WTC11 (cell line): ENCODE data around the gene IL17F. TPM values are rescaled to one million over a fixed set of nuclear protein-coding genes. Genes with fewer than 3 reads are reported as not detected.

Experiments
- ELF4 ChIP-seq: sonication (generic); formaldehyde crosslinking; IDR thresholded peaks from 2 replicates; pipeline ENCODE4 v1.8.1; 2022; ENCODE audit warnings: low read depth, mild to moderate bottlenecking, moderate library complexity, missing genetic modification reagents
- KAT7 ChIP-seq: sonication (generic); formaldehyde crosslinking; IDR thresholded peaks from 2 replicates; pipeline ENCODE4 v1.8.1; 2023; ENCODE audit warnings: missing genetic modification reagents, mild to moderate bottlenecking, borderline replicate concordance
- MYBL2 ChIP-seq: sonication (generic); formaldehyde crosslinking; IDR thresholded peaks from 2 replicates; pipeline ENCODE4 v1.8.1; 2023; ENCODE audit warnings: mild to moderate bottlenecking, moderate library complexity, missing genetic modification reagents
- NR2C2 ChIP-seq: sonication (generic); formaldehyde crosslinking; IDR thresholded peaks from 2 replicates; pipeline ENCODE4 v1.8.0; 2022; ENCODE audit warnings: mild to moderate bottlenecking, missing genetic modification reagents
- RORB ChIP-seq: fragments of 250-450 bp; sonication (Bioruptor Pico); IDR thresholded peaks from 2 replicates; pipeline ENCODE4 v1.9.0; 2021; ENCODE audit warnings: mild to moderate bottlenecking
- SMAD3 ChIP-seq: sonication (generic); formaldehyde crosslinking; IDR thresholded peaks from 2 replicates; pipeline ENCODE4 v1.8.0; 2022; ENCODE audit warnings: missing genetic modification reagents, mild to moderate bottlenecking, borderline replicate concordance
- SOX15 ChIP-seq: fragments of 250-450 bp; sonication (Bioruptor Pico); IDR thresholded peaks from 2 replicates; pipeline ENCODE4 v1.9.0; 2021; ENCODE audit warnings: mild to moderate bottlenecking
- TEAD1 ChIP-seq: sonication (generic); formaldehyde crosslinking; IDR thresholded peaks from 2 replicates; pipeline ENCODE4 v1.8.0; 2022; ENCODE audit warnings: mild to moderate bottlenecking, missing genetic modification reagents
- TEAD4 ChIP-seq: sonication (generic); formaldehyde crosslinking; IDR thresholded peaks from 2 replicates; pipeline ENCODE4 v1.8.0; 2022; ENCODE audit warnings: mild to moderate bottlenecking, missing genetic modification reagents
- ZNF423 ChIP-seq: fragments of 250-450 bp; sonication (Bioruptor Pico); IDR thresholded peaks from 2 replicates; pipeline ENCODE4 v2.1.2; 2022; ENCODE audit warnings: mild to moderate bottlenecking, moderate library complexity
- total RNA-seq: library from RNA; stranded (reverse); gene quantifications from 3 replicates; pipeline ENCODE4 v1.2.3, GENCODE V29; 2021
- TF ChIP-seq, protein P1 (sequence below): fragments of 200-600 bp; IDR thresholded peaks from 2 replicates; pipeline ENCODE4 v1.8.0; 2022; ENCODE audit warnings: antibody characterized with exemption
- TF ChIP-seq, protein P2 (sequence below): sonication (generic); formaldehyde crosslinking; conservative IDR thresholded peaks from 2 replicates; pipeline ENCODE4 v1.8.1; 2023; ENCODE audit warnings: mild to moderate bottlenecking, low read depth, missing genetic modification reagents, moderate library complexity
- TF ChIP-seq, protein P3 (sequence below): fragments of 250-450 bp; sonication (Bioruptor Pico); IDR thresholded peaks from 2 replicates; pipeline ENCODE4 v1.9.0; 2021; ENCODE audit warnings: mild to moderate bottlenecking
- TF ChIP-seq, protein P4 (sequence below): sonication (generic); formaldehyde crosslinking; IDR thresholded peaks from 2 replicates; pipeline ENCODE4 v1.8.1; 2023; ENCODE audit warnings: mild to moderate bottlenecking, missing genetic modification reagents, moderate library complexity
- TF ChIP-seq, protein P5 (sequence below): sonication (generic); formaldehyde crosslinking; IDR thresholded peaks from 2 replicates; pipeline ENCODE4 v1.8.0; 2022; ENCODE audit warnings: mild to moderate bottlenecking, missing genetic modification reagents
- TF ChIP-seq, protein P6 (sequence below): sonication (generic); formaldehyde crosslinking; IDR thresholded peaks from 2 replicates; pipeline ENCODE4 v1.8.1; 2023; ENCODE audit warnings: mild to moderate bottlenecking, missing genetic modification reagents
- TF ChIP-seq, protein P7 (sequence below): sonication (generic); formaldehyde crosslinking; IDR thresholded peaks from 2 replicates; pipeline ENCODE4 v1.8.0; 2023; ENCODE audit warnings: missing genetic modification reagents, mild to moderate bottlenecking, borderline replicate concordance
- TF ChIP-seq, protein P8 (sequence below): sonication (generic); formaldehyde crosslinking; IDR thresholded peaks from 2 replicates; pipeline ENCODE4 v1.8.1; 2022; ENCODE audit warnings: low read depth, missing genetic modification reagents, borderline replicate concordance
- TF ChIP-seq, protein P9 (sequence below): fragments of 250-450 bp; sonication (Bioruptor Pico); IDR thresholded peaks from 2 replicates; pipeline ENCODE4 v1.8.0; 2021; ENCODE audit warnings: mild to moderate bottlenecking

IL17F gene
- total RNA-seq, 1 experiment from 2014 or later, result not detected

DNA sequence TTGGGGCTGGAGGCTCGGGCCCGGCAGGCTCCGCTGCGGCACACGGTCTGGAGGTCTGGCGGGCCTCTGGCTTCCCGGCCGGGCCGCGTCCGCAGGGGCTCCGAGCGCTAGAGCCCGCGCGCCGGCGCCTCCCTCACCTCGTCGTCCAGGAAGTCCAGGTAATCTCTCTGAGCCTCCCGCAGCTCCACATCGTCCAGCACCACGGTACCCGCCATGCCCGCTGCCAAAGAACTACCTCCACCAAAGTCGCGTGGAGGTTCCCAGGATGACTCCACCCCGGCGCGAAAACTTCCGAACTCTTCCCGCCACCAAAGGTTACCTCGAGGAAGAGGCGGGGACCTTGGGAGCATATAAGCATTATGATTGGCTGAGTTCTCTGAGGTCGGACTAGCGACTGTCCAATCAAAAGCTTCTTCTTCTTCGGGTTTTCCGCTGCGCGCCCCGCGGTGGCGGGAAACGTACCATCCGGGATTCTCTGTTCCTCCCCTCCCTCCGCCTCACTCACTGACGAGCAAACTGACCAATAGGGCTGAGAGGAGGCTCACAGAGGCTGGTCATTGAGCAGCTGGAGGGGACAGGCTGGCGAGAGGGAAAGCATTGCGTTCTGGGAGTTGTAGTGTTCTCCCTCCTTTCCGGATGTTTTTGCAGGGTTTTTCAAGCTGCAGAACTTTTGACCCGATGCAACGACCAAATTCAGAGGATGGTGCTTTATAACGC, 40.3 kb upstream of the IL17F start, which contains the start of gene MCM3 (continued):
- no peak for TF ChIP-seq SOX15 (CRISPR knock-in tag)
- TF ChIP-seq NR2C2 (CRISPR knock-in tag), result peak; percentile 11; the same call in 1 of the 2 replicates
- TF ChIP-seq, protein P1, sequence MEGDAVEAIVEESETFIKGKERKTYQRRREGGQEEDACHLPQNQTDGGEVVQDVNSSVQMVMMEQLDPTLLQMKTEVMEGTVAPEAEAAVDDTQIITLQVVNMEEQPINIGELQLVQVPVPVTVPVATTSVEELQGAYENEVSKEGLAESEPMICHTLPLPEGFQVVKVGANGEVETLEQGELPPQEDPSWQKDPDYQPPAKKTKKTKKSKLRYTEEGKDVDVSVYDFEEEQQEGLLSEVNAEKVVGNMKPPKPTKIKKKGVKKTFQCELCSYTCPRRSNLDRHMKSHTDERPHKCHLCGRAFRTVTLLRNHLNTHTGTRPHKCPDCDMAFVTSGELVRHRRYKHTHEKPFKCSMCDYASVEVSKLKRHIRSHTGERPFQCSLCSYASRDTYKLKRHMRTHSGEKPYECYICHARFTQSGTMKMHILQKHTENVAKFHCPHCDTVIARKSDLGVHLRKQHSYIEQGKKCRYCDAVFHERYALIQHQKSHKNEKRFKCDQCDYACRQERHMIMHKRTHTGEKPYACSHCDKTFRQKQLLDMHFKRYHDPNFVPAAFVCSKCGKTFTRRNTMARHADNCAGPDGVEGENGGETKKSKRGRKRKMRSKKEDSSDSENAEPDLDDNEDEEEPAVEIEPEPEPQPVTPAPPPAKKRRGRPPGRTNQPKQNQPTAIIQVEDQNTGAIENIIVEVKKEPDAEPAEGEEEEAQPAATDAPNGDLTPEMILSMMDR, result no peak
- no peak for TF ChIP-seq RORB (CRISPR knock-in tag)
- peak; percentile 65 for TF ChIP-seq TEAD1 (CRISPR knock-in tag)
- TF ChIP-seq, protein P2, sequence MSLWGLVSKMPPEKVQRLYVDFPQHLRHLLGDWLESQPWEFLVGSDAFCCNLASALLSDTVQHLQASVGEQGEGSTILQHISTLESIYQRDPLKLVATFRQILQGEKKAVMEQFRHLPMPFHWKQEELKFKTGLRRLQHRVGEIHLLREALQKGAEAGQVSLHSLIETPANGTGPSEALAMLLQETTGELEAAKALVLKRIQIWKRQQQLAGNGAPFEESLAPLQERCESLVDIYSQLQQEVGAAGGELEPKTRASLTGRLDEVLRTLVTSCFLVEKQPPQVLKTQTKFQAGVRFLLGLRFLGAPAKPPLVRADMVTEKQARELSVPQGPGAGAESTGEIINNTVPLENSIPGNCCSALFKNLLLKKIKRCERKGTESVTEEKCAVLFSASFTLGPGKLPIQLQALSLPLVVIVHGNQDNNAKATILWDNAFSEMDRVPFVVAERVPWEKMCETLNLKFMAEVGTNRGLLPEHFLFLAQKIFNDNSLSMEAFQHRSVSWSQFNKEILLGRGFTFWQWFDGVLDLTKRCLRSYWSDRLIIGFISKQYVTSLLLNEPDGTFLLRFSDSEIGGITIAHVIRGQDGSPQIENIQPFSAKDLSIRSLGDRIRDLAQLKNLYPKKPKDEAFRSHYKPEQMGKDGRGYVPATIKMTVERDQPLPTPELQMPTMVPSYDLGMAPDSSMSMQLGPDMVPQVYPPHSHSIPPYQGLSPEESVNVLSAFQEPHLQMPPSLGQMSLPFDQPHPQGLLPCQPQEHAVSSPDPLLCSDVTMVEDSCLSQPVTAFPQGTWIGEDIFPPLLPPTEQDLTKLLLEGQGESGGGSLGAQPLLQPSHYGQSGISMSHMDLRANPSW (CRISPR knock-in tag), result no peak
- no peak for TF ChIP-seq ZNF423 (CRISPR knock-in tag)
- TF ChIP-seq, protein P3, sequence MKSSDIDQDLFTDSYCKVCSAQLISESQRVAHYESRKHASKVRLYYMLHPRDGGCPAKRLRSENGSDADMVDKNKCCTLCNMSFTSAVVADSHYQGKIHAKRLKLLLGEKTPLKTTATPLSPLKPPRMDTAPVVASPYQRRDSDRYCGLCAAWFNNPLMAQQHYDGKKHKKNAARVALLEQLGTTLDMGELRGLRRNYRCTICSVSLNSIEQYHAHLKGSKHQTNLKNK (CRISPR knock-in tag), result no peak
- TF ChIP-seq TEAD4 (CRISPR knock-in tag), result no peak
- TF ChIP-seq, protein P4, sequence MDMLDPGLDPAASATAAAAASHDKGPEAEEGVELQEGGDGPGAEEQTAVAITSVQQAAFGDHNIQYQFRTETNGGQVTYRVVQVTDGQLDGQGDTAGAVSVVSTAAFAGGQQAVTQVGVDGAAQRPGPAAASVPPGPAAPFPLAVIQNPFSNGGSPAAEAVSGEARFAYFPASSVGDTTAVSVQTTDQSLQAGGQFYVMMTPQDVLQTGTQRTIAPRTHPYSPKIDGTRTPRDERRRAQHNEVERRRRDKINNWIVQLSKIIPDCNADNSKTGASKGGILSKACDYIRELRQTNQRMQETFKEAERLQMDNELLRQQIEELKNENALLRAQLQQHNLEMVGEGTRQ, result no peak
- TF ChIP-seq, protein P5, sequence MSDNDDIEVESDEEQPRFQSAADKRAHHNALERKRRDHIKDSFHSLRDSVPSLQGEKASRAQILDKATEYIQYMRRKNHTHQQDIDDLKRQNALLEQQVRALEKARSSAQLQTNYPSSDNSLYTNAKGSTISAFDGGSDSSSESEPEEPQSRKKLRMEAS, result peak; percentile 69; the same call in 1 of the 2 replicates
- TF ChIP-seq, protein P6, sequence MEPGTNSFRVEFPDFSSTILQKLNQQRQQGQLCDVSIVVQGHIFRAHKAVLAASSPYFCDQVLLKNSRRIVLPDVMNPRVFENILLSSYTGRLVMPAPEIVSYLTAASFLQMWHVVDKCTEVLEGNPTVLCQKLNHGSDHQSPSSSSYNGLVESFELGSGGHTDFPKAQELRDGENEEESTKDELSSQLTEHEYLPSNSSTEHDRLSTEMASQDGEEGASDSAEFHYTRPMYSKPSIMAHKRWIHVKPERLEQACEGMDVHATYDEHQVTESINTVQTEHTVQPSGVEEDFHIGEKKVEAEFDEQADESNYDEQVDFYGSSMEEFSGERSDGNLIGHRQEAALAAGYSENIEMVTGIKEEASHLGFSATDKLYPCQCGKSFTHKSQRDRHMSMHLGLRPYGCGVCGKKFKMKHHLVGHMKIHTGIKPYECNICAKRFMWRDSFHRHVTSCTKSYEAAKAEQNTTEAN (CRISPR knock-in tag), result peak; percentile 86
- TF ChIP-seq ELF4 (CRISPR knock-in tag), result 0 out of 2 replicates have a peak, but pooled peaks have one; percentile 32
- TF ChIP-seq, protein P7, sequence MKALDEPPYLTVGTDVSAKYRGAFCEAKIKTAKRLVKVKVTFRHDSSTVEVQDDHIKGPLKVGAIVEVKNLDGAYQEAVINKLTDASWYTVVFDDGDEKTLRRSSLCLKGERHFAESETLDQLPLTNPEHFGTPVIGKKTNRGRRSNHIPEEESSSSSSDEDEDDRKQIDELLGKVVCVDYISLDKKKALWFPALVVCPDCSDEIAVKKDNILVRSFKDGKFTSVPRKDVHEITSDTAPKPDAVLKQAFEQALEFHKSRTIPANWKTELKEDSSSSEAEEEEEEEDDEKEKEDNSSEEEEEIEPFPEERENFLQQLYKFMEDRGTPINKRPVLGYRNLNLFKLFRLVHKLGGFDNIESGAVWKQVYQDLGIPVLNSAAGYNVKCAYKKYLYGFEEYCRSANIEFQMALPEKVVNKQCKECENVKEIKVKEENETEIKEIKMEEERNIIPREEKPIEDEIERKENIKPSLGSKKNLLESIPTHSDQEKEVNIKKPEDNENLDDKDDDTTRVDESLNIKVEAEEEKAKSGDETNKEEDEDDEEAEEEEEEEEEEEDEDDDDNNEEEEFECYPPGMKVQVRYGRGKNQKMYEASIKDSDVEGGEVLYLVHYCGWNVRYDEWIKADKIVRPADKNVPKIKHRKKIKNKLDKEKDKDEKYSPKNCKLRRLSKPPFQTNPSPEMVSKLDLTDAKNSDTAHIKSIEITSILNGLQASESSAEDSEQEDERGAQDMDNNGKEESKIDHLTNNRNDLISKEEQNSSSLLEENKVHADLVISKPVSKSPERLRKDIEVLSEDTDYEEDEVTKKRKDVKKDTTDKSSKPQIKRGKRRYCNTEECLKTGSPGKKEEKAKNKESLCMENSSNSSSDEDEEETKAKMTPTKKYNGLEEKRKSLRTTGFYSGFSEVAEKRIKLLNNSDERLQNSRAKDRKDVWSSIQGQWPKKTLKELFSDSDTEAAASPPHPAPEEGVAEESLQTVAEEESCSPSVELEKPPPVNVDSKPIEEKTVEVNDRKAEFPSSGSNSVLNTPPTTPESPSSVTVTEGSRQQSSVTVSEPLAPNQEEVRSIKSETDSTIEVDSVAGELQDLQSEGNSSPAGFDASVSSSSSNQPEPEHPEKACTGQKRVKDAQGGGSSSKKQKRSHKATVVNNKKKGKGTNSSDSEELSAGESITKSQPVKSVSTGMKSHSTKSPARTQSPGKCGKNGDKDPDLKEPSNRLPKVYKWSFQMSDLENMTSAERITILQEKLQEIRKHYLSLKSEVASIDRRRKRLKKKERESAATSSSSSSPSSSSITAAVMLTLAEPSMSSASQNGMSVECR (CRISPR knock-in tag), result peak; percentile 63
- TF ChIP-seq KAT7 (CRISPR knock-in tag), result no peak
- peak; percentile 30 for TF ChIP-seq SMAD3 (CRISPR knock-in tag)
- TF ChIP-seq, protein P8, sequence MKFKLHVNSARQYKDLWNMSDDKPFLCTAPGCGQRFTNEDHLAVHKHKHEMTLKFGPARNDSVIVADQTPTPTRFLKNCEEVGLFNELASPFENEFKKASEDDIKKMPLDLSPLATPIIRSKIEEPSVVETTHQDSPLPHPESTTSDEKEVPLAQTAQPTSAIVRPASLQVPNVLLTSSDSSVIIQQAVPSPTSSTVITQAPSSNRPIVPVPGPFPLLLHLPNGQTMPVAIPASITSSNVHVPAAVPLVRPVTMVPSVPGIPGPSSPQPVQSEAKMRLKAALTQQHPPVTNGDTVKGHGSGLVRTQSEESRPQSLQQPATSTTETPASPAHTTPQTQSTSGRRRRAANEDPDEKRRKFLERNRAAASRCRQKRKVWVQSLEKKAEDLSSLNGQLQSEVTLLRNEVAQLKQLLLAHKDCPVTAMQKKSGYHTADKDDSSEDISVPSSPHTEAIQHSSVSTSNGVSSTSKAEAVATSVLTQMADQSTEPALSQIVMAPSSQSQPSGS, result no peak
- TF ChIP-seq, protein P9, sequence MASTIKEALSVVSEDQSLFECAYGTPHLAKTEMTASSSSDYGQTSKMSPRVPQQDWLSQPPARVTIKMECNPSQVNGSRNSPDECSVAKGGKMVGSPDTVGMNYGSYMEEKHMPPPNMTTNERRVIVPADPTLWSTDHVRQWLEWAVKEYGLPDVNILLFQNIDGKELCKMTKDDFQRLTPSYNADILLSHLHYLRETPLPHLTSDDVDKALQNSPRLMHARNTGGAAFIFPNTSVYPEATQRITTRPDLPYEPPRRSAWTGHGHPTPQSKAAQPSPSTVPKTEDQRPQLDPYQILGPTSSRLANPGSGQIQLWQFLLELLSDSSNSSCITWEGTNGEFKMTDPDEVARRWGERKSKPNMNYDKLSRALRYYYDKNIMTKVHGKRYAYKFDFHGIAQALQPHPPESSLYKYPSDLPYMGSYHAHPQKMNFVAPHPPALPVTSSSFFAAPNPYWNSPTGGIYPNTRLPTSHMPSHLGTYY (CRISPR knock-in tag), result no peak
- TF ChIP-seq MYBL2 (CRISPR knock-in tag), result peak; percentile 76; the same call in 1 of the 2 replicates
